ENCODE measurements around the gene SPON1.
"Not testable (repeated sequence)": the region's sequence is repeated elsewhere in the genome, so short reads cannot be mapped to it uniquely, and the experiment has no call there.

Gene SPON1

GRCh38 chr11:14136561-14136960 is 174.0 kb downstream of the SPON1 start:
- no peak for FAIRE-seq

DNA sequence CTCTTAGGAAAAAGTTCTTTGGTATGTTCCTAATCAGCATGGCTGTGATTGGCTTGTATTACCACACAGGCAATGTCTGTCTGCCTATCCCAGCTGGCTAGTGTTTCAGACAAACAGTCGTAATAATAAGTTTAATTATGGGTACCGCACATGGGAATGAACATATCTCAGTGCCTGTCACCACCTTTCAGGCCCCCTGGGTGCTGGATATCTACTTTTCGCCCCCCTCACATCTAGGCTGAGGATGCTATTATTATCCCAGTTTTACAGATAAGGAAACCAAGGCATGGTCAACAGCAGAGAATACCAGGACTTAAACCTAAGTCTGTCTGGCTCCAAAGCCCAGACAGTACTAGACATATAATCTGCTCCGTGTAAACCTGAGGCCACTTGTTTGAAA is 174.8 kb downstream of the SPON1 start:
- no peak for FAIRE-seq

DNA sequence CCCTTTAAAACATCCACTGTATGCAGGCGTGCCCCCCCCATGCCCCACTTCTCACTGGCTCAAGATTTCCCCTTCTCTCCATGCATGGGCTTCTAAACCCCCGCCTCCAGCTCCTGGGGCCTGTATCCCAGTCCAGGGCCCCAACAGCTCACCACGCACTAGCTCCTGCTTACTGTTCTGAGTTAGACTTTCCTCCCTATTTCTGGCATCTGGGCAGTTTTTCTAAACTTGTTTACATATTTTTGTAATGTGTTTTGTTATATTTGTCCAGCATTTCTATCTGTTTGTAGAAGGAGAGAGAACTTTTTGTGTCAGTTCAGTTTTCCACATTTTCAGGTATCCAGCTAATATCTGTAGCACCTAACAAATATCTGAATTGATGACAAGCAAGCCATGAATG is 178.5 kb downstream of the SPON1 start:
- no peak for FAIRE-seq

GRCh38 chr11:14141676-14142075 is 179.2 kb downstream of the SPON1 start:
- FAIRE-seq = no peak

DNA sequence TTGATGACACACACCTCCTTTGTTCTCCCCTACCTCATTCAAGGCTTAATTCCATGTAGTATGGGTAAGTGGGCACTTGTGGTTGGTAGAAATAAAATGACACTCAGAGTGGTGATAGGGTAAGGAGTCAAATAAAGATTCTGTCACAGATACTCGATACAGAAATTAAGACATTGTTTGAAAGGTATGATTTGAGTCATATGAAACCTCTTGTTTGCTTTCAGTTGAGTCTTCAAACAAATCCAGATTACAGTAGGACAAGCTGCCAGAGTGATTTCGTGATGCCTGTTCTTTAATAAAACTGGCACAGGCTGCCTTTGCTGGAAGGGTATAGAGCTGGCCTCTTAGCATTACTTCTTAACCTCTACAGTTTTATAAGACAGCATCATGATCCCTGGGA is 182.4 kb downstream of the SPON1 start:
- no peak for FAIRE-seq

DNA sequence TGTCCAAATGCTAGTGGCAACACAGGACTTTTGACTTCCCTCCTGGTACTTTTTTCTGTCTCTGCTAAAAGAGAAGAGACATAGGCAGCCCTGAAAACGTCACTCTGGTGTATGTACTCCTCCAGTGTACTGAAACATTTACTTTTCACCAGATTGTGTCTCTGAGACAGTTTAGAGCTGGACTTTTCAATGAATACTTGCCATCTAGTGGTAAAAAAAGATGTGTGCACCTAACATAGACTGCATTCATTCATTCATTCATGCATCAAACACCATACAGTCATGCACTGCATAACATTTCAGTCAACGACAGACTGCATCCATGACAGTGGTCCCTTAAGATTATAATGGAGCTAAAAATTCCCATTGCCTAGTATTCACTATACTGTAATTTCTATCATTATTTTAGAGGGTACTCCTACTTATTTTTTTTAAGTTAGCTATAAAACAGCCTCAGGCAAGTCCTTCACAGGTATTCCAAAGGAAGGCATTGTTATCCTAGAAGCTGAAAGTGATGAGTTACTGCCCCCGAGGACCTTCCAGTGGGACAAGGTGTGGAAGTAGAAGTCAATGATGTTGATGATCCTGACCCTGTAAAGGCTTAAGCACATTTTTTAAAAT is 186.2 kb downstream of the SPON1 start:
- FAIRE-seq = peak; percentile 85

- FAIRE-seq = no peak
These were observed 187.2 kb downstream of the SPON1 start for GRCh38 chr11:14149683-14150082.

DNA sequence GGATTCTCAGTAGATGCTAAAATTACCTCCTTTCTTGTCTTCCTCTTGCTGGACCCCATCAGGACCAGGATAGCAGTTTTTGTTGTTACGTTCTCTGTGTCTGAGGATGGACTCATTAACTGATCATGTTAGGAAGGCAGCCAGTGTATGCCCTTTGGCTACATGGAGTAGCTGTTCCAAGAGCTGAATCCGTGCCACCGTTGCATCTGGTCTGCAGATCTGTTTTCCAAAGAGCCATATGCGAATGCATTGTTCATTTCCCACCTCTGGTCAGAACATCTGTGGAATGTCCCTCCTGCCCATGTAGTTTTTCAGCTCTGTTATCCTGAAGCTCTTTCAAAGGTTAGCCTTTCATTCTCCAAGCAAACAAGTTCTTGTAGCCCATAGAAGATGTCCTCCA is 188.4 kb downstream of the SPON1 start:
- no peak for FAIRE-seq

GRCh38 chr11:14154103-14154502 is 191.6 kb downstream of the SPON1 start:
- not testable (repeated sequence) for FAIRE-seq

GRCh38 chr11:14158393-14158792 is 195.9 kb downstream of the SPON1 start:
- FAIRE-seq = no peak

- FAIRE-seq = no peak
These were observed 201.1 kb downstream of the SPON1 start for GRCh38 chr11:14163576-14163975.

GRCh38 chr11:14173679-14174078 is 211.2 kb downstream of the SPON1 start:
- FAIRE-seq = not testable (repeated sequence)

GRCh38 chr11:14179116-14179820 is 216.7 kb downstream of the SPON1 start:
- FAIRE-seq = no peak

- no peak for FAIRE-seq
These were observed 218.6 kb downstream of the SPON1 start for GRCh38 chr11:14181121-14181520.

DNA sequence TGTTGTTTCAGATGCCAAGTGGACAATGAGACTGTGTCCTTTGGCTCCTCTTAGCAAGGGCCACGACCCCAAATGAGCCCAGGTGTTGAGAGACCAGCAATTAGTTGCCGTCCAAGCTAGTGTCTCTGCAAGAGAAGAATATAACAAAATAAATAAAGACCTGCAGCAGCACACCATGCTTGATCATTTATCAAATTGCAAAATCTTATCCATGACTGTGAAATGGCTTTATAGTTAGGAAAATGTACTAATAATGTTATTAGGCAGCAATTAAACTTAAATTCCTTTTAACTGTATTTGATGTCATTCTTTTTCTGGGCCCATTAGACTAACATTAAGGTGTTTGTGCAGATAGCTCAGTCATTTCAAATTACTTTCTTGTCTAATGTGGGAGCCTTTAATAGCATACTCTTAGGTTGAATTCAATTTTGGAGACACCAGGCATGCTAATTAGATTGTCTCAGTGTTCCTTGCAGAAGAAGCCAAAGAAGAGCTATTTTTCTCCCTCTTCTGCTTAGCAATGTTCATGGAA is 220.4 kb downstream of the SPON1 start:
- FAIRE-seq = no peak

DNA sequence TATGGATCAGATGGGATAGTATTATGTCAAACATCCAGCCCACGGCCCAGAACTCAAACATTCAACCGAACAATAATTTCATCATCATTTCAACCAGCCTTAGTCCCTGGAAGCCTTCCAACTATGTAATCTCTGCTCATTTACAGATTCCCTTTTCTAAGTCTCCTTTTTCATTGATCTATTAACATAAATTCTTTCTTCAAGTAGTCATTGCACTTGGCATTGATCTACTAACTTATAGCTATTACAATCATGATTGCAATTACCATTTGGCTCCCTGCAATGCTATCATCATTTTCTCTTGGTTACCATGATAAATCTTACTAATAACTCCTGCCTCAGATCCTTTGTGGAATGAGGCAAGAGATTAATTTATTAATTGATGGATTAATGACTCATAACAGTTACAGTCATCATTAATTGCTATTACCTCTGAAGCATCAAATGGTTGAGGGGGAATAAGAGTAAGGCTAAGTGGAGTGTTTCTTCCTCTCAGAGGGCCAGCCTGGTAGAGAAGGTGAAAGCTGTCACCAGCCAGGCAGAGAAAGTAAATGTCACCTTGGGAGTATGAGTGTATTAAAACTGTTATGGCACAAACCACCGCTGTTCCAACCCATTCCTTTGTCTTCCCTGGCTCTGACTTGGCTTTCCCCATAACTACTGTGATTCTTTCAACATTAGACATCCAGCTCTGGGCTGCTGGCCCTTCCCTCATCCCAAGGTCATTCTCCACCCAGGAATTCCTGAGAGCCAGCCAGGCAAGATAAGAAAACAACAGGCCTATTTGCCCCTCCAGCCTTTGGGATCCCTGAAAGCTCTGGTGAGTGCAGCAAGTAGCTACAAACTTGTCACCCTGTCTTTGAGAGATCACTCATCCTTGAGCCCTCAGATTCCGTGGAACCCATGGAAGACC is 221.8 kb downstream of the SPON1 start:
- no peak for FAIRE-seq

- FAIRE-seq = no peak
These were observed 222.9 kb downstream of the SPON1 start for GRCh38 chr11:14185461-14185860.

DNA sequence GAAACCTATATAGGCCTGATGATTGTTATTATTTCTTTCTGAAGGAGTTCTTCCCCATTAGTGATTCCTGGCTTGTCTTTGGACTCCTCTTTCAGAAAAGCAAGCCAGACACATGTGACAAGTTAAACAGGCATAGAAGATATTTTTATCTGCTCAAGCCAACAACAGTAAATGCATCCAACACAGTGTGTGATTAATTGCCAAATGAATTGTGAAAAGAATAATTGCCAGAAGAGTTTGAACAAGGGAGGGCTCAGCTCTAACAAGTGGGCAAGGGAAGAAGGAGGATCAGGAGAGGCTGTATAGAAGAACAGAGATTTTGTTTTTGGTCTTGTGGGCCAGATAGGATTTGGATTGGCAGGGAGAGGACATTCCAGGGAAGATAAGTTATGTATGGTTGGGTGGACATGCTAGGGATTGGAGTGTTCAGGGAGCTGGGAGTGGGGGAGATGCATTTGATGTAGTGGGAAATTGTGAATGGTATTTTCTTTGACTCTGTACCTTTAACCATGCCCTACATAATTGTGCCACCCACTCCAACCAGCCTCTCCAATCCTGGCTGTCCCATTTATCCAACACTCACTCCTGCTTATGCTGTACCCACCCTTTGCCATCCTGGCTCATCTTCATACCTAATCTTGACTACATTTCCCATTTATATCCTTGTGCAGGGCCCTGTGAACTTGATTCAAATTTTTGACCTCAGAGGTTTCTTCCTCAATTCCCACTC is 223.7 kb downstream of the SPON1 start:
- no peak for FAIRE-seq

DNA sequence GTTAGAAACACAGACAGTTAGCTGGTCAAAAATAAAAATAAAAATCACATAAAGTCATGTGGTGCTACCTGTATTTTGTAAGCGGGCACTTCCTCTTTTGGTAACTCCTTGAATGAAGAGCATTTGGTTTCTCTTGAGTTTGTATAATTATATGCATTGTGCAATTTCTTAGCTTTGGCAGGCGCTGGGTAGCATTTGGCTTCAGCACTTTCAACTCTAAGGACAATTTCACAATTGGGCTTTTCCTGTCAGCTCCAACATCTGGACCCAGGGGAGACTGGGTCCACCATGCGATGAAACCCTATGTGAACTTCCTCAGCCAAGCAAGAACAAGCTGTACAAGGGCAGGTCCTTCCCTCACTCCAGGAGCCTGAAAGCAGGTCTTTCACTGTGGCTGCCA is 227.4 kb downstream of the SPON1 start:
- FAIRE-seq = no peak

- FAIRE-seq = no peak
These were observed 228.7 kb downstream of the SPON1 start for GRCh38 chr11:14190992-14191778.

DNA sequence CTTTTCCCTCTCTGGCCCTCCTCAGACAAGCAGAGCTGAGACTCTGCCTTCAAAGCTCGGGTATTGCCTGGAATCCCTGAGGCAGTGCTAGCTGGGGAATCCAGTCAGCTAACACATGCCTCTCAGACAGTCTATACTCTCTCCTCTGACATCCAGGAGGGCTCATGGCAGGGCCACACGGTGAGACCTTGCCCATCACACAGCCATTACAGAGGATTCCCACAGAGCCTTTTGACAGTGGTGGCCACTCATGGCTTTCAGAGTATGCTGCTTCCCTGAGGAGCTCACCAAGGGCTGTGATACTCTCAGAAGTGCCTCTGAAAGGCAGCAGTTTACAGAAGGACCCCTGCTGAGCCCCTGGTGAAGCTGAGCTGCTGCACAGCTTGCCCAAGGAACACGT is 231.1 kb downstream of the SPON1 start:
- no peak for FAIRE-seq

Data from islet of Langerhans (tissue), 1 donor.